IMR-90 (cell line): ENCODE results near the gene TENM3. TPM values are rescaled to one million over a fixed set of nuclear protein-coding genes. Genes with fewer than 3 reads are reported as not detected.

Source experiments
- ATAC-seq: fragments of 200-7000 bp; cut with Tn5 transposase; 2 replicates; pipeline ENCODE4 v1.9.1; 2020; ENCODE audit warnings: low read depth, mild to moderate bottlenecking, moderate library complexity
- BruUV-seq: library from RNA; stranded (reverse); fragments of 400-500 nt; replicated peaks from 2 replicates; lab custom pipeline; 2021; lab: Mats Ljungman, UMichigan
- CTCF ChIA-PET: fragments of 300-600 bp; formaldehyde crosslinking; extraction: SDS; loops from one replicate; lab custom pipeline; 2021; ENCODE audit warnings: antibody characterized with exemption; lab: Yijun Ruan, JAX
- POLR2A ChIA-PET: fragments of 300-600 bp; sonication (Branson Sonifier 250); formaldehyde crosslinking; loops from one replicate; lab custom pipeline; 2022; ENCODE audit warnings: antibody characterized with exemption; ENCODE audit not compliant: unreplicated experiment; lab: Charles Lee
- DNase-seq: peaks from one replicate; pipeline ENCODE4 v3.0.0; 2013
- H2AFZ ChIP-seq: replicated peaks from 2 replicates; pipeline ENCODE3; 2013; ENCODE audit warnings: low read length, mild to moderate bottlenecking; ENCODE audit not compliant: poor library complexity
- H2AK5ac ChIP-seq: 2 replicates; pipeline ENCODE4 v1.6.1; 2013; ENCODE audit warnings: low read depth, low read length, inconsistent platforms
- H2AK9ac ChIP-seq: replicated peaks from 2 replicates; pipeline ENCODE3; 2013; ENCODE audit warnings: mild to moderate bottlenecking, low read depth, low read length, moderate library complexity; ENCODE audit not compliant: poor library complexity
- H2BK120ac ChIP-seq: 2 replicates; pipeline ENCODE4 v1.6.1; 2013; ENCODE audit warnings: low read depth, low read length, inconsistent platforms
- H2BK15ac ChIP-seq: 3 replicates; pipeline ENCODE4 v1.6.1; 2013; ENCODE audit warnings: low read depth, low read length, inconsistent platforms
- H2BK20ac ChIP-seq: 2 replicates; pipeline ENCODE4 v1.6.1; 2013; ENCODE audit warnings: low read depth, mild to moderate bottlenecking, inconsistent platforms, low read length, moderate library complexity
- H2BK5ac ChIP-seq: 2 replicates; pipeline ENCODE4 v1.6.1; 2013; ENCODE audit warnings: mild to moderate bottlenecking, low read depth, low read length, inconsistent platforms; ENCODE audit not compliant: poor library complexity, severe bottlenecking
- H3K14ac ChIP-seq: replicated peaks from 2 replicates; pipeline ENCODE4 v1.6.1; 2013; ENCODE audit warnings: low read depth, low read length, inconsistent platforms
- H3K18ac ChIP-seq: 2 replicates; pipeline ENCODE4 v1.6.1; 2013; ENCODE audit warnings: low read depth, low read length, control low read depth
- H3K23ac ChIP-seq: 2 replicates; pipeline ENCODE4 v1.6.1; 2013; ENCODE audit warnings: low read depth, low read length, inconsistent platforms
- H3K27ac ChIP-seq: 2 replicates; pipeline ENCODE4 v1.5.1; 2013; ENCODE audit warnings: mild to moderate bottlenecking, control low read depth, low read length; ENCODE audit not compliant: insufficient read depth
- H3K27me3 ChIP-seq: 2 replicates; pipeline ENCODE4 v1.6.1; 2013; ENCODE audit warnings: low read length; ENCODE audit not compliant: control insufficient read depth, insufficient read depth
- H3K36me3 ChIP-seq: 2 replicates; pipeline ENCODE4 v1.6.1; 2013; ENCODE audit warnings: low read length, mixed read lengths; ENCODE audit not compliant: control insufficient read depth, insufficient read depth
- H3K4ac ChIP-seq: 2 replicates; pipeline ENCODE4 v1.6.1; 2013; ENCODE audit warnings: low read depth, low read length, inconsistent platforms
- H3K4me1 ChIP-seq: 2 replicates; pipeline ENCODE4 v1.6.1; 2013; ENCODE audit warnings: low read length, mixed read lengths; ENCODE audit not compliant: control insufficient read depth, insufficient read depth
- H3K4me2 ChIP-seq: 2 replicates; pipeline ENCODE4 v1.6.1; 2013; ENCODE audit warnings: low read depth, mild to moderate bottlenecking, control low read depth, low read length, moderate library complexity
- H3K4me3 ChIP-seq: 2 replicates; pipeline ENCODE4 v1.5.1; 2013; ENCODE audit warnings: low read depth, mild to moderate bottlenecking, control low read depth, low read length, moderate library complexity; ENCODE audit not compliant: insufficient read depth
- H3K56ac ChIP-seq: 2 replicates; pipeline ENCODE4 v1.6.1; 2013; ENCODE audit warnings: low read length, inconsistent platforms; ENCODE audit not compliant: insufficient read depth; ENCODE audit errors: extremely low read depth
- H3K79me1 ChIP-seq, 2 experiments: 2 replicates each; pipeline ENCODE4 v1.6.1; 2013; ENCODE audit warnings: low read length in 2 of 2, inconsistent platforms in 1 of 2, low read depth in 1 of 2
- H3K9ac ChIP-seq: 2 replicates; pipeline ENCODE4 v1.6.1; 2013; ENCODE audit warnings: low read depth, low read length, control low read depth
- H3K9me1 ChIP-seq: 2 replicates; pipeline ENCODE4 v1.6.1; 2013; ENCODE audit warnings: low read length, inconsistent platforms; ENCODE audit not compliant: insufficient read depth
- H3K9me3 ChIP-seq: 2 replicates; pipeline ENCODE4 v1.6.1; 2013; ENCODE audit warnings: low read length; ENCODE audit not compliant: control insufficient read depth, insufficient read depth
- H4K20me1 ChIP-seq: 2 replicates; pipeline ENCODE4 v1.6.1; 2013; ENCODE audit warnings: low read length, inconsistent platforms; ENCODE audit not compliant: insufficient read depth
- H4K5ac ChIP-seq: 2 replicates; pipeline ENCODE4 v1.6.1; 2013; ENCODE audit warnings: mild to moderate bottlenecking, low read depth, low read length, control low read depth
- H4K8ac ChIP-seq, 2 experiments: 2 replicates each; pipeline ENCODE4 v1.6.1; 2013; ENCODE audit warnings: low read depth in 2 of 2, low read length in 2 of 2, control low read depth in 1 of 2, inconsistent platforms in 1 of 2
- H4K91ac ChIP-seq: 2 replicates; pipeline ENCODE4 v1.6.1; 2013; ENCODE audit warnings: low read depth, low read length, inconsistent platforms; ENCODE audit not compliant: insufficient read depth
- RFX5 ChIP-seq: IDR thresholded peaks from 2 replicates; pipeline ENCODE4 v1.8.0; 2012; ENCODE audit warnings: low read depth, mild to moderate bottlenecking, low read length, moderate library complexity
- WGBS, 2 experiments: methylation state at CpG; one replicate each; pipeline versions ENCODE4 v1.1.5 to v1.1.7; 2013; ENCODE audit warnings: missing lambda C conversion rate in 2 of 2; ENCODE audit not compliant: insufficient read length in 1 of 2; ENCODE audit errors: extremely low coverage in 2 of 2; 5-methylcytosine and 5-hydroxymethylcytosine counted together
- dilution Hi-C: fragments of 300-500 bp; cut with HindIII; formaldehyde crosslinking; loops from one replicate; pipeline ENCODE4 v1.14.3; 2018; ENCODE audit warnings: low sequenced_read_pairs; ENCODE audit not compliant: unreplicated experiment
- in situ Hi-C: fragments of 300-500 bp; cut with MboI; formaldehyde crosslinking; loops from 3 replicates; pipeline ENCODE4 v1.14.3; 2019; ENCODE audit warnings: low sequenced_read_pairs, inconsistent platforms, mixed read lengths
- intact Hi-C: fragments of 100-400 bp; cut with micrococcal nuclease; formaldehyde crosslinking; loops from 2 replicates; pipeline ENCODE4 v1.10.0; 2022
- polyA plus RNA-seq, 3 experiments: library from polyadenylated mRNA; depleted of rRNA; stranded (reverse); fragments of >200 nt; gene quantifications; 2 replicates each; pipeline ENCODE4 v1.2.3, GENCODE V29; 2012; ENCODE audit warnings: low replicate concordance in 1 of 3
- total RNA-seq: library from RNA; depleted of rRNA; stranded (reverse); fragments of >200 nt; gene quantifications from 2 replicates; pipeline ENCODE4 v1.2.3, GENCODE V29; 2012

TENM3 gene
- total and polyA plus RNA-seq, 2 of the 4 experiments (the other 2 are of a cell fraction) = 29.9 to 173 TPM

DNA sequence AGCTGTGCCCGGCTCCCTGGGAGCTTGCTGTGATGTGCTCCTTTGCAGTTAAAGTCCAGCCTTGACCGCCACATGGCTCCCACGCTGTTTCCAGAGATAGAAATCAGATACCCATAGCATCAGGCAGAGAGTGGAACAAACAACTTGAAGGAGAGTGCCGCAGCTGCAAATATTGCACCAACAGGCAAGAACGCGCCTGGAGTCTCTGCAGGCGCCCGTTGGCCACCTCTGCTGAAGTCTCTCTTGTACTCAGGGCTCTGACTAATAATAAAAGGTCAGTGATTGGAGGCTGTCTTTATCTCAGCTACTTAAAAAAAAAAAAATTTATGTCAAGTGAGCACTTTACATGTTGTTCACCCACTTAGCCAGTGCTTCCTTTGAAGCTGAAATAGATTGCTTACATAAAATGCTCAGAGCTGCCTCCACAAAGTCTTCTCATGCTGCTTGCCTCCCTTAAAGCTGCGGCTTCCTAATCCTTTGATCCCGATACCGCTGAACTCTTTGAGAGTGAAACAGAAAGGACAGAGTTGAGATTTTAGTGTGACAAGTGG is 30.9 kb upstream of the TENM3 start:
- peak overlapping the region; percentile 6 for H2AFZ ChIP-seq
- H2BK15ac ChIP-seq = 0 out of 3 replicates have a peak overlapping the region, but pooled peaks have one; percentile 21
- H3K4me3 ChIP-seq = peak overlapping the region; percentile 3; the same call in 1 of the 2 replicates
- peak overlapping the region; percentile 59; the same call in 1 of the 2 replicates for H3K14ac ChIP-seq
- in situ Hi-C loops (no loop called here), dilution Hi-C loops (no loop called here), intact Hi-C loops (no loop called here)
- ChIA-PET POLR2A (no interaction called here), CTCF (no interaction called here)
- H3K27ac ChIP-seq = no peak overlapping the region
- H3K4ac ChIP-seq = 0 out of 2 replicates have a peak overlapping the region, but pooled peaks have one; percentile 2
- H2AK9ac ChIP-seq = no peak overlapping the region
- no TSS peak for BruUV-seq
- H4K91ac ChIP-seq = peak overlapping the region; percentile 5; the same call in 1 of the 2 replicates
- peaks cover 7% of the 10 kb centered on the region for H3K4me1 ChIP-seq
- peak overlapping the region; percentile 76 for H3K4me2 ChIP-seq
- H2BK5ac ChIP-seq = peak overlapping the region; percentile 59
- no peak overlapping the region for H3K23ac ChIP-seq
- DNase-seq (peak; percentile 65), ATAC-seq (peak; percentile 19; the same call in 1 of the 2 replicates)
- WGBS, 2 experiments = 54% methylated on average over 4 of the region's 11 CpGs; no CpG with 5 or more reads in 1 of the 2 experiments
- H4K8ac ChIP-seq = no peak overlapping the region
- H3K18ac ChIP-seq = peak overlapping the region; percentile 57
- H4K20me1 ChIP-seq = no peaks in the 10 kb centered on the region
- no peaks in the 10 kb centered on the region for H3K9me3 ChIP-seq
- 0 out of 2 replicates have a peak overlapping the region, but pooled peaks have one; percentile 22 for H2BK20ac ChIP-seq
- no peak overlapping the region for H3K56ac ChIP-seq
- TF ChIP-seq RFX5 = no peak
- peaks cover 14% of the 10 kb centered on the region for H3K9me1 ChIP-seq
- peaks cover 3 to 16% of the 10 kb centered on the region in 2 experiments; a peak in 2 of 4 replicates for H3K79me1 ChIP-seq
- no peaks in the 10 kb centered on the region for H3K27me3 ChIP-seq
- no peak overlapping the region for H2AK5ac ChIP-seq
- peak overlapping the region; percentile 6; the same call in 1 of the 2 replicates for H4K5ac ChIP-seq
- H3K9ac ChIP-seq = peak overlapping the region; percentile 6; the same call in 1 of the 2 replicates
- no peaks in the 10 kb centered on the region for H3K36me3 ChIP-seq
- H2BK120ac ChIP-seq = peak overlapping the region; percentile 24; the same call in 1 of the 2 replicates
